HuH-7 (cell line): ENCODE measurements around the gene FGD2.

ENCODE experiments used
- DNase-seq: peaks from one replicate; pipeline ENCODE4 v3.0.0; 2011; ENCODE audit warnings: low spot score

The FGD2 gene

GRCh38 chr6:37018198-37019064 is 13.0 kb downstream of the FGD2 start:
- peak; percentile 87 for DNase-seq

- no peak for DNase-seq
Observed at GRCh38 chr6:37019065-37019450, 13.6 kb downstream of the FGD2 start.

GRCh38 chr6:37020381-37020780 is 14.9 kb downstream of the FGD2 start:
- DNase-seq = no peak

- DNase-seq = no peak
Observed at GRCh38 chr6:37020812-37021211, 15.4 kb downstream of the FGD2 start.

- peak; percentile 30 for DNase-seq
Observed at GRCh38 chr6:37021356-37022129, 16.1 kb downstream of the FGD2 start.

- no peak for DNase-seq
Observed at GRCh38 chr6:37022135-37022863, 16.8 kb downstream of the FGD2 start.

GRCh38 chr6:37024656-37025337 is 19.3 kb downstream of the FGD2 start:
- DNase-seq = no peak

- DNase-seq = no peak
Observed at GRCh38 chr6:37025621-37026466, 20.4 kb downstream of the FGD2 start.

GRCh38 chr6:37027036-37027720 is 21.7 kb downstream of the FGD2 start:
- DNase-seq = no peak

- no peak for DNase-seq
Observed at GRCh38 chr6:37027811-37028469, 22.5 kb downstream of the FGD2 start.

- peak; percentile 78 for DNase-seq
Observed at GRCh38 chr6:37029249-37029971, 24.0 kb downstream of the FGD2 start.

GRCh38 chr6:37030599-37030998 is 25.1 kb downstream of the FGD2 start:
- no peak for DNase-seq

GRCh38 chr6:37032239-37032638 is 26.8 kb downstream of the FGD2 start:
- DNase-seq = no peak

- DNase-seq = no peak
Observed at GRCh38 chr6:37033255-37033654, 27.8 kb downstream of the FGD2 start.

- no peak for DNase-seq
Observed at GRCh38 chr6:37033819-37034795, 28.7 kb downstream of the FGD2 start.

- no peak for DNase-seq
Observed at GRCh38 chr6:37036146-37036545, 30.7 kb downstream of the FGD2 start.

- no peak for DNase-seq
Observed at GRCh38 chr6:37038292-37039198, 33.1 kb downstream of the FGD2 start.
